SK-N-SH (cell line): ENCODE data around the gene MX1. TPM values are rescaled to one million over a fixed set of nuclear protein-coding genes. Genes with fewer than 3 reads are reported as not detected.

Experiments used
- CTCF ChIA-PET: fragments of 300-600, 350-600 bp; formaldehyde crosslinking; extraction: SDS; loops from one replicate; lab custom pipeline; 2021; lab: Yijun Ruan, JAX
- POLR2A ChIA-PET: fragments of 350-600 bp; sonication (Branson Sonifier 250); formaldehyde crosslinking; extraction: SDS; loops from one replicate; lab custom pipeline; 2020; ENCODE audit warnings: antibody characterized with exemption, inconsistent platforms; lab: Yijun Ruan, JAX
- DNase-seq: peaks from one replicate; pipeline ENCODE4 v3.0.0; 2012
- H2AFZ ChIP-seq: fragments of 200-600 bp; sonication (generic); 2 replicates; pipeline ENCODE4 v1.8.1; 2016; ENCODE audit warnings: antibody characterized with exemption, mild to moderate bottlenecking, low read depth
- H3F3A ChIP-seq: fragments of 200-600 bp; sonication (generic); replicated peaks from 2 replicates; pipeline ENCODE3; 2016; ENCODE audit warnings: antibody characterized with exemption, mild to moderate bottlenecking; ENCODE audit not compliant: insufficient read depth
- H3K27ac ChIP-seq, 2 experiments: fragments of 200-500 bp in 1 of 2; fragments of 200-600 bp in 1 of 2; sonication (Bioruptor generic) in 1 of 2; sonication (generic), shearing (Covaris generic) in 1 of 2; 2 replicates each; pipeline versions ENCODE4 v1.5.1 to v1.6.1; 2014 to 2016; ENCODE audit warnings: low read depth in 2 of 2, inconsistent platforms in 1 of 2, low read length in 1 of 2, mild to moderate bottlenecking in 1 of 2, mixed read lengths in 1 of 2
- H3K27me3 ChIP-seq: fragments of 200-600 bp; sonication (generic), shearing (Covaris generic); 2 replicates; pipeline ENCODE4 v1.6.1; 2016; ENCODE audit warnings: mixed run types; ENCODE audit not compliant: insufficient read depth
- H3K36me3 ChIP-seq, 2 experiments: fragments of 200-500 bp in 1 of 2; fragments of 200-600 bp in 1 of 2; sonication (Bioruptor generic) in 1 of 2; sonication (generic) in 1 of 2; replicated peaks in 1 of 2; 2 replicates each; pipeline versions ENCODE3 to v1.5.1; 2014 to 2016; ENCODE audit warnings: low read length in 1 of 2, mild to moderate bottlenecking in 1 of 2; ENCODE audit not compliant: insufficient read depth in 2 of 2, control insufficient read depth in 1 of 2
- H3K4me1 ChIP-seq, 2 experiments: fragments of 200-500 bp in 1 of 2; fragments of 200-600 bp in 1 of 2; sonication (Bioruptor generic) in 1 of 2; sonication (generic), shearing (Covaris generic) in 1 of 2; 2 replicates each; pipeline versions ENCODE4 v1.5.1 to v1.6.1; 2014 to 2016; ENCODE audit warnings: low read depth in 1 of 2, low read length in 1 of 2, mixed run types in 1 of 2; ENCODE audit not compliant: insufficient read depth in 2 of 2, control insufficient read depth in 1 of 2
- H3K4me2 ChIP-seq: fragments of 200-600 bp; sonication (generic), shearing (Covaris generic); 2 replicates; pipeline ENCODE4 v1.6.1; 2017; ENCODE audit warnings: mixed run types
- H3K4me3 ChIP-seq, 2 experiments: fragments of 200-500 bp in 1 of 2; fragments of 200-600 bp in 1 of 2; sonication (Bioruptor generic) in 1 of 2; sonication (generic), shearing (Covaris generic) in 1 of 2; 2 replicates each; pipeline versions ENCODE4 v1.5.1 to v1.8.1; 2014 to 2016; ENCODE audit warnings: low read depth in 2 of 2, inconsistent platforms in 1 of 2, low read length in 1 of 2, mild to moderate bottlenecking in 1 of 2, mixed read lengths in 1 of 2, moderate library complexity in 1 of 2
- H3K79me2 ChIP-seq: fragments of 200-600 bp; sonication (generic); 2 replicates; pipeline ENCODE4 v1.8.1; 2017; ENCODE audit warnings: mild to moderate bottlenecking; ENCODE audit not compliant: insufficient read depth
- H3K9ac ChIP-seq: fragments of 200-600 bp; sonication (generic); 2 replicates; pipeline ENCODE4 v1.6.1; 2017; ENCODE audit warnings: mixed run types
- H3K9me2 ChIP-seq: fragments of 200-600 bp; sonication (generic); 2 replicates; pipeline ENCODE4 v1.6.1; 2017; ENCODE audit warnings: mixed run types
- H3K9me3 ChIP-seq: fragments of 200-600 bp; sonication (generic); 2 replicates; pipeline ENCODE4 v1.6.1; 2017; ENCODE audit warnings: mixed run types, mild to moderate bottlenecking, moderate library complexity
- H4K20me1 ChIP-seq: fragments of 200-600 bp; sonication (generic); 2 replicates; pipeline ENCODE4 v1.6.1; 2017; ENCODE audit warnings: mild to moderate bottlenecking, mixed run types; ENCODE audit not compliant: insufficient read depth
- MXI1 ChIP-seq: IDR thresholded peaks from 2 replicates; pipeline ENCODE4 v1.6.1; 2012; ENCODE audit warnings: mild to moderate bottlenecking, low read depth, low read length, improper control_type of control experiment
- NFIC ChIP-seq: IDR thresholded peaks from 2 replicates; pipeline ENCODE4 v1.4.0; 2012; ENCODE audit warnings: borderline replicate concordance
- RAD21 ChIP-seq: IDR thresholded peaks from 2 replicates; pipeline ENCODE4 v1.6.1; 2012; ENCODE audit warnings: mild to moderate bottlenecking, low read length
- SMC3 ChIP-seq: IDR thresholded peaks from 2 replicates; pipeline ENCODE4 v1.6.1; 2012; ENCODE audit warnings: low read depth, low read length, improper control_type of control experiment
- WGBS: methylation state at CpG from one replicate; pipeline ENCODE4 v1.1.6; 2017; ENCODE audit warnings: low lambda C conversion rate; 5-methylcytosine and 5-hydroxymethylcytosine counted together
- polyA plus RNA-seq, 3 experiments: library from polyadenylated mRNA; depleted of rRNA; stranded (reverse); fragments of >200 nt; gene quantifications; 2 replicates each; pipeline ENCODE4 v1.2.3, GENCODE V29; 2012
- TF ChIP-seq, protein P1 (sequence below): fragments of 200-600 bp; sonication (generic); IDR thresholded peaks from 2 replicates; pipeline ENCODE4 v1.6.1; 2017; ENCODE audit warnings: antibody characterized with exemption, mild to moderate bottlenecking, moderate library complexity
- TF ChIP-seq, protein P2 (sequence below): IDR thresholded peaks from 2 replicates; pipeline ENCODE4 v1.6.1; 2012; ENCODE audit warnings: mild to moderate bottlenecking, low read depth, low read length, moderate library complexity

MX1 gene
- polyA plus RNA-seq, 1 of the 3 experiments (the other 2 are of a cell fraction): 1.9 TPM

DNA sequence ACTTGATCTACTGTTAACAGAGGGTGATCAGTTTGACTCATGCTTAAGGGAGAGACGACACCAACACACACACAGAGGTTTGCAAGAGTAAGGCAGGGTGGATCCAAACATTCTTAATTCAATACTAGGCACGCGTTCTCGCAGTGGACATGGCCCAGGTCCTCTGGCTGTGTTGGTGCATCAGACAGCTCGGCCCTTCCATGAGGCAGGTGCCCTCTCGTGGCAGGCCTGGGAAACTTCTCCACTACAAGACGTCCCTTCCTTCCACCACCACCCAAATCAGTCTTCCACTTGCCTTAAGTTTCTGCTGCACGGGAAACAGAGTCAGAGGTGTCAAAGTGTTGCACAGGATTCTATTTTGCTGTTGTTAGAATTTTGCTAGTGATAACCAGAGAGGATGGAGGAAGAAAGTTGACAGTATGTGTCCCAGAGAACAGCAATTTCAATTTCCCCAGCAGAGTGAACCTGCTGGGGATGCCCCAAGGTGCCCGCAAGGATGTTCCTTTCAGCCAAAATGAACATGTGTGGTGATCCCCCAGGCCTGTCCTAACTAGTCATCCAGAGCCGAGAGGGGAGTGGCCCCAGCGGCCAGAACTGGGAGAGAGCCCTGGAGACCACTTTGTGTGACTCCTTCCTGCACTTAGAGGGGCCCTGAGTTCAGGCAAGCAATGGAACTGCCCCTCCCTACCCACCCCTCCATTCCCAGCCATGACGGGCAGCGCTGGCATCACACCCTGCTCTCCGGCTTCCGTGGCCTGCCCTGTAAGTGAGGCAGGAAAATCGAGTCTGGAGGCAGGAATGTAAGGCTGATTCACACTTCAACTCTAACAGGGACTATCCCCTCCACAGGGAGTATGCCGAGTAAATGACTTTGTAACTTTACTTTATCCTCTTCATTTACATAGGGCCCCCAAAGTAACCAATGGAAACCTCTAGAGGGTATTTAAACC, 34.8 kb downstream of the MX1 start:
- H3K27me3 ChIP-seq: no peaks in the 10 kb centered on the region
- no peak overlapping the region for H2AFZ ChIP-seq
- no peaks in the 10 kb centered on the region for H4K20me1 ChIP-seq
- ChIA-PET CTCF (interaction anchor here (0.6 to 6.7 kb wide), 12 partner anchors 8 to 332 kb away, joined by 3 to 122 read pairs (median 3); no protein-coding TSS in a partner anchor), POLR2A (no interaction called here)
- 0 out of 2 replicates have a peak overlapping the region, but pooled peaks have one; percentile 14 for H3K4me2 ChIP-seq
- no peaks in the 10 kb centered on the region for H3K4me1 ChIP-seq
- H3K9me2 ChIP-seq: no peaks in the 10 kb centered on the region
- H3K9ac ChIP-seq: no peak overlapping the region
- DNase-seq: peak; percentile 73
- no peaks in the 10 kb centered on the region for H3K9me3 ChIP-seq
- WGBS: 15% methylated on average over 14 of the region's 17 CpGs
- H3K4me3 ChIP-seq: no peak overlapping the region
- TF ChIP-seq, protein P1, sequence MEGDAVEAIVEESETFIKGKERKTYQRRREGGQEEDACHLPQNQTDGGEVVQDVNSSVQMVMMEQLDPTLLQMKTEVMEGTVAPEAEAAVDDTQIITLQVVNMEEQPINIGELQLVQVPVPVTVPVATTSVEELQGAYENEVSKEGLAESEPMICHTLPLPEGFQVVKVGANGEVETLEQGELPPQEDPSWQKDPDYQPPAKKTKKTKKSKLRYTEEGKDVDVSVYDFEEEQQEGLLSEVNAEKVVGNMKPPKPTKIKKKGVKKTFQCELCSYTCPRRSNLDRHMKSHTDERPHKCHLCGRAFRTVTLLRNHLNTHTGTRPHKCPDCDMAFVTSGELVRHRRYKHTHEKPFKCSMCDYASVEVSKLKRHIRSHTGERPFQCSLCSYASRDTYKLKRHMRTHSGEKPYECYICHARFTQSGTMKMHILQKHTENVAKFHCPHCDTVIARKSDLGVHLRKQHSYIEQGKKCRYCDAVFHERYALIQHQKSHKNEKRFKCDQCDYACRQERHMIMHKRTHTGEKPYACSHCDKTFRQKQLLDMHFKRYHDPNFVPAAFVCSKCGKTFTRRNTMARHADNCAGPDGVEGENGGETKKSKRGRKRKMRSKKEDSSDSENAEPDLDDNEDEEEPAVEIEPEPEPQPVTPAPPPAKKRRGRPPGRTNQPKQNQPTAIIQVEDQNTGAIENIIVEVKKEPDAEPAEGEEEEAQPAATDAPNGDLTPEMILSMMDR: peak; percentile 77
- TF ChIP-seq RAD21 (peak; percentile 73), MXI1 (no peak), SMC3 (peak; percentile 94)
- H3K36me3 ChIP-seq: no peaks in the 10 kb centered on the region
- H3F3A ChIP-seq: no peaks in the 10 kb centered on the region
- H3K79me2 ChIP-seq: no peaks in the 10 kb centered on the region
- no peak overlapping the region for H3K27ac ChIP-seq

DNA sequence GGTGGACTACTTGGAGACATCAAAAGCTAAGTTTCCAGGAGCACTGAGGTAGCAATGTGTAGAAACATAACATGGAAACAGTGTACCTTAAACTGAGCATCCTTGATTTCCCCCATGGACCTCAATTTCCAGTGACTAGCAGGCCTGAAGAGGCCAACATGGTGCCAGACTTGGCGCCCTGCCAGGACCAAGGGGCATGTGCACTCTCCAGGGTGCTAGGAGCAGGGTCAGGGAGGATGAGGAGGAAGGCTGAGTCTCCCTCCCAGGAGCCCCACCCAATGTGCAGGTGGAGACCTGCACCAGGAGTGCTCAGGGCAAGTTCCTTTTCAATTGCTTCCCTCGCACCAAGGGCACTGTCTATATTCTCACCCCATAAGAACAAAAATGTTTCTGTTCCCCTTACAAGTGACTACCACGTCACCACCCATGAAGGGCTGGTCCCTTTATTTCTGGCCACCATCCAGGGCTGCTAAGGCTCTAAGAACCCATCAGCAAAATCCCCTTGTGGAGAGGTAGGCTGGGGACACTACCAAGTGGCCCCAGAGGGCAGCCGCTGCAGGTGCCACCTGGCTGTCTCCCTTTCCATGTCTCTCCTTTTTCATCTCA, 39.2 kb downstream of the MX1 start:
- Histone ChIP-seq H3K4me2 (no peak overlapping the region), H3K4me3 (no peak overlapping the region), H3K9ac (no peak overlapping the region), H4K20me1 (no peaks in the 10 kb centered on the region), H3K4me1 (no peaks in the 10 kb centered on the region), H3K9me3 (no peaks in the 10 kb centered on the region), H3K9me2 (no peaks in the 10 kb centered on the region), H3K79me2 (no peaks in the 10 kb centered on the region), H3F3A (no peaks in the 10 kb centered on the region), H3K36me3 (no peaks in the 10 kb centered on the region), H3K27me3 (peaks cover 4% of the 10 kb centered on the region; the same call in 1 of the 2 replicates), H2AFZ (no peak overlapping the region), H3K27ac (no peak overlapping the region)
- ChIA-PET POLR2A (no interaction called here), CTCF (interaction anchor here (1.8 kb wide), 1 partner anchor 182 kb away, joined by 8 read pairs; no protein-coding TSS in a partner anchor)
- TF ChIP-seq, protein P2, sequence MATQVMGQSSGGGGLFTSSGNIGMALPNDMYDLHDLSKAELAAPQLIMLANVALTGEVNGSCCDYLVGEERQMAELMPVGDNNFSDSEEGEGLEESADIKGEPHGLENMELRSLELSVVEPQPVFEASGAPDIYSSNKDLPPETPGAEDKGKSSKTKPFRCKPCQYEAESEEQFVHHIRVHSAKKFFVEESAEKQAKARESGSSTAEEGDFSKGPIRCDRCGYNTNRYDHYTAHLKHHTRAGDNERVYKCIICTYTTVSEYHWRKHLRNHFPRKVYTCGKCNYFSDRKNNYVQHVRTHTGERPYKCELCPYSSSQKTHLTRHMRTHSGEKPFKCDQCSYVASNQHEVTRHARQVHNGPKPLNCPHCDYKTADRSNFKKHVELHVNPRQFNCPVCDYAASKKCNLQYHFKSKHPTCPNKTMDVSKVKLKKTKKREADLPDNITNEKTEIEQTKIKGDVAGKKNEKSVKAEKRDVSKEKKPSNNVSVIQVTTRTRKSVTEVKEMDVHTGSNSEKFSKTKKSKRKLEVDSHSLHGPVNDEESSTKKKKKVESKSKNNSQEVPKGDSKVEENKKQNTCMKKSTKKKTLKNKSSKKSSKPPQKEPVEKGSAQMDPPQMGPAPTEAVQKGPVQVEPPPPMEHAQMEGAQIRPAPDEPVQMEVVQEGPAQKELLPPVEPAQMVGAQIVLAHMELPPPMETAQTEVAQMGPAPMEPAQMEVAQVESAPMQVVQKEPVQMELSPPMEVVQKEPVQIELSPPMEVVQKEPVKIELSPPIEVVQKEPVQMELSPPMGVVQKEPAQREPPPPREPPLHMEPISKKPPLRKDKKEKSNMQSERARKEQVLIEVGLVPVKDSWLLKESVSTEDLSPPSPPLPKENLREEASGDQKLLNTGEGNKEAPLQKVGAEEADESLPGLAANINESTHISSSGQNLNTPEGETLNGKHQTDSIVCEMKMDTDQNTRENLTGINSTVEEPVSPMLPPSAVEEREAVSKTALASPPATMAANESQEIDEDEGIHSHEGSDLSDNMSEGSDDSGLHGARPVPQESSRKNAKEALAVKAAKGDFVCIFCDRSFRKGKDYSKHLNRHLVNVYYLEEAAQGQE: 0 out of 2 replicates have a peak, but pooled peaks have one; percentile 18
- no peak for TF ChIP-seq NFIC
- DNase-seq: no peak
- WGBS: 62% methylated on average over 3 of the region's 4 CpGs
